ENCODE results near the gene ERC2.

Gene ERC2

DNA sequence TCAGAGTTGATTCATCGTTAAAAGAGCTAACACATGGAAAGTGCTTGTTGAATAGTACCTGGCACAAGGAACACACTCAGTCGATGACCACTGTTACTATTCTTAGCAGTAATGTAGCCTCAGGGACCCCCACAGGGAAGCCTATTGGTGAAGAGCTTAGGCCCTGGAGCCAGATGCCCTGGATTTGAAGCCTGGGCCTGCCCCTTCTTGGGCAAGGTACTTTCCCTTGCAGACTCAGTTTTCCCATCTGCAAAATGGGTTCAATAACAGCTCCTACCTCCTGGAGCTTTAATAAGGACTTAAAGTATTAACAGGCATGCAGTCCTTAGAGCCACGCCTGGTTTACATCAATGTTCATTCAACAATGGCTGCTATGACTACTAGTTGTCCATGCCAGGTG is 884.2 kb downstream of the ERC2 start:
- no peak for TF ChIP-seq ZFX (IDR thresholded peaks at IDR 0.05; ENCODE audit: borderline replicate concordance)
- TF ChIP-seq, protein P1, sequence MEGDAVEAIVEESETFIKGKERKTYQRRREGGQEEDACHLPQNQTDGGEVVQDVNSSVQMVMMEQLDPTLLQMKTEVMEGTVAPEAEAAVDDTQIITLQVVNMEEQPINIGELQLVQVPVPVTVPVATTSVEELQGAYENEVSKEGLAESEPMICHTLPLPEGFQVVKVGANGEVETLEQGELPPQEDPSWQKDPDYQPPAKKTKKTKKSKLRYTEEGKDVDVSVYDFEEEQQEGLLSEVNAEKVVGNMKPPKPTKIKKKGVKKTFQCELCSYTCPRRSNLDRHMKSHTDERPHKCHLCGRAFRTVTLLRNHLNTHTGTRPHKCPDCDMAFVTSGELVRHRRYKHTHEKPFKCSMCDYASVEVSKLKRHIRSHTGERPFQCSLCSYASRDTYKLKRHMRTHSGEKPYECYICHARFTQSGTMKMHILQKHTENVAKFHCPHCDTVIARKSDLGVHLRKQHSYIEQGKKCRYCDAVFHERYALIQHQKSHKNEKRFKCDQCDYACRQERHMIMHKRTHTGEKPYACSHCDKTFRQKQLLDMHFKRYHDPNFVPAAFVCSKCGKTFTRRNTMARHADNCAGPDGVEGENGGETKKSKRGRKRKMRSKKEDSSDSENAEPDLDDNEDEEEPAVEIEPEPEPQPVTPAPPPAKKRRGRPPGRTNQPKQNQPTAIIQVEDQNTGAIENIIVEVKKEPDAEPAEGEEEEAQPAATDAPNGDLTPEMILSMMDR (IDR thresholded peaks at IDR 0.05): no peak
- no peak overlapping the region for H3K27ac ChIP-seq

DNA sequence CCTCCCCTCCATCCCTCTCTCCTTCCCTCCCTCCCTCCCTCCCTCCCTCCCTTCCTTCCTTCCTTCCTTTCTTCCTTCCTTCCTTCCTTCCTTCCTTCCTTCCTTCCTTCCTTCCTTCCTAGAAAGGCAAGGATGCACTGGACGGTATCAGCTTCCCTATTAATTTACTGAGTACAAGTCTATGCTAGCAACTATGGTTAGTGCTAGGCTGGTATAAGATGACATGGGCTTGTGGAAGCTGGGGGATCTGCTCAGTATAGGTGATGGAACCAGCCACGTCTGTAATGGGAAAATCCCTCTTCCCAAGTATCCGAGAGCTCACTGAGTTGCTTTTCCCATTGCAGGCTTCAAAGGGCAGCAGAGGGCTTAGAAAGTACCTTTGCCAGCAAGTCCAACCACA is 884.8 kb downstream of the ERC2 start:
- no peak overlapping the region for H3K27ac ChIP-seq
- TF ChIP-seq ZFX (IDR thresholded peaks at IDR 0.05; ENCODE audit: borderline replicate concordance): no peak
- TF ChIP-seq, protein P1 (IDR thresholded peaks at IDR 0.05): no peak

DNA sequence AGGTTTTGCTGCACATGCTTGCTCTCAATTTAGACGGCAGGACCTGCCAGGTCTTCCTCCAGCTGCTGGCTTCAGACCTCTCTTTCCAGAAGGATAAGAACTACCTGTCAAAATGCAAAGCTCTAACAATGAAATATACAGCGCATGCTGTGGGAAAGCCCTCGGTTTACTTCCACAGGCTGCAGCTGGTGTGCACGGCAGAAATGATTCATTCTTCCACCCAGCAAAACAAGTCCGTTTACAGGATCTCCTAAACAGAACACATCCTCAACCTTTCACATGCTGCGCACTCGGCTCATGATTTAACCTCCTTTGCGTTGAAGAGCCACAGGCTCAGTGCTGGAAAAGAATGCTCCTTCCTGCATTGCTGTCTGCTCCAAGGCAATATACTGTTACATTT is 888.8 kb downstream of the ERC2 start:
- TF ChIP-seq ZFX (IDR thresholded peaks at IDR 0.05; ENCODE audit: borderline replicate concordance): no peak
- TF ChIP-seq, protein P1 (IDR thresholded peaks at IDR 0.05): no peak
- H3K27ac ChIP-seq: no peak overlapping the region

DNA sequence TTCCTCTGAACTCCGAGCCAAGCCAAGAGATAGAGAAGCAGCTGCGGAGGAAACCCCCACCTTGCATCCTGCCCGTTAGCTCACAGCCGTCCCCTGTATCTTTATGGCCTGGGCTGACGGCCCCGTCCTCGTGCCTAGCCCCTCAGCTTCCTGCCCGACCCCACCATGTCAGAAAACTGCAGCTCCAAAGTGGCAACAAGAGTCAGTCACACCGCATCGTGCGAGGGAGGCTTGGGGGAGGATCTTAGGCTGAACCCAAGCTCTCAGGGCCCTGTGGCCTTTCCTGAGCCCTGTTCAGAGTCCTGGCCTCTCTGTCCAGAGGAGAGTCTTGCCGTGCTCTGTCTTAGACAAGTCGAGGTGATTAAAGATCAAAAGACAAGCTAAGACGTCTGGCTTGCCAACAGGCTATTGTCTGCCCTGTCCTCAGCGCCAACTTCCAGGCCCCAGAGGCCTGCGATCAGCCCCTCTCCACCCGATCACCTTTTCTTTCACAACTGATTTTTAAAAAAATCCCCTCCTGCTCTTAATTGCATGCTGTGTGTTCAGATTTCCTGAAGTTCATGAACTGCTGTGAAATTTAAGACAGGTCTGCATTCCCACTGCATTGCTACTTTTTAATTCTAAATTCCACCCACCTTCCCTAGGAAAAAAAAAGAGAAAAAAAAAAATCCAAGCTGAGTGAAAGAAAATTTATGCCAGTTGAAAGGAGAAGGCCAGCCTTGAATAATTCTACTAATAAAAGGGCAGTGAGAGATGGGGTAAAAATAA is 891.5 kb downstream of the ERC2 start:
- no peak for TF ChIP-seq ZFX (IDR thresholded peaks at IDR 0.05; ENCODE audit: borderline replicate concordance)
- TF ChIP-seq, protein P1 (IDR thresholded peaks at IDR 0.05): no peak
- no peak overlapping the region for H3K27ac ChIP-seq

DNA sequence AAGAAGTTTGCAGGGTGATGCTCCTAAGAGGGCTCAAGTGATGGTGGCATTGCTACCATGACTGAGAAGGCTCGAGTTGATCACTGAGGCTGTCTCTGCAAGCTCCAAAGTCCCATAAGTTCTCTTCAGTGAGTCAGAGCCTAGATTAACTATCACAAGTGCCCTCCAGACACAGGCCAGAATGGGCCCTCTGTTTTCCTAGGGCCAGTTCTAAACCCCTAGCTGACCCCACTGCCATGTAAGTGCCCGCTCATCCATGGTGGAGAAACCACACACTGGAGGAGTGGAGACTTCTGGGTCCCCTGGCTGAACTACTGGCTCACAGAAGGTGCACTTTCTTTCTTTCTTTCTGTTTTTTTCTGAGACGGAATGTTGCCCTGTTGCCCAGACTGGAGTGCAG is 893.6 kb downstream of the ERC2 start:
- TF ChIP-seq ZFX (IDR thresholded peaks at IDR 0.05; ENCODE audit: borderline replicate concordance): no peak
- TF ChIP-seq, protein P1 (IDR thresholded peaks at IDR 0.05): no peak
- H3K27ac ChIP-seq: no peak overlapping the region

DNA sequence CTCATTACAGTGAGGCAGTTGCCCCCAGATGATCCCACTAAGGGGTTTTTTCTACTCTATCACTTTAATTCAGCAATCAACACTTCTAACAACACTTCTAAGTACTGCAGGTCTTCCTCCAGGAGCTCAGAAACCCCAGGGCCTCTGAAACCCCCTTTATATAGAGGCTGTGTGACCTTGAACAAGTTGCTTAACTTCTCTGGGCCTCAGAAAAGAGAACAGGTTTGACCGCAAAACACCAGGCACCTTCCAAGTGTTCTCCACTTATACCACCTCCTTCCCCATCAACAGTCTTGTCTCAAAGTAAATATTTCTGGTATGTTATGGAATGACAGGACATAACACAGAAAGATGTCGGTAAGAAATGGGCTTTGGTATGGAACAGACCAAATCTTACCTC is 895.5 kb downstream of the ERC2 start:
- TF ChIP-seq, protein P1 (IDR thresholded peaks at IDR 0.05): no peak
- TF ChIP-seq ZFX (IDR thresholded peaks at IDR 0.05; ENCODE audit: borderline replicate concordance): no peak
- no peak overlapping the region for H3K27ac ChIP-seq

DNA sequence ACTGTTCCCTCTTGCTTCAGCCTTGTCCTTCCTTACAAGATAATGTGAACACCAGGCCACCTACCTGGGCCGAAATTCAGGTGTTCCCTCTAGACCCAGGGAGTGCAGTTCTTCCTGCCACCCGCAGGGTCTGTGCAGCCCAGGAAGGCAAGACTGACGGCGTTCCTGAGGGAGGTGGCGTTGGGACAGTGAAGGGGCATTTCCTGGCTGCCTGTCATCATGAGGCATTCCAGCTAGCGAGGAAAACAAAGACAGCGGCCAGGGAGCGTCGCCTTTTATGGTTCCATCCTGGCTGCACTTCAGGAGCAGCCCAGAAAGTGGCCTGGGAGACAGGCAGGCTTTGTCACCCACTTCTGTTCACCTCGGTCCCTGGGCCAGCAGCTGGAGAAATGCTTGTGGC is 896.4 kb downstream of the ERC2 start:
- TF ChIP-seq ZFX (IDR thresholded peaks at IDR 0.05; ENCODE audit: borderline replicate concordance): no peak
- TF ChIP-seq, protein P1 (IDR thresholded peaks at IDR 0.05): no peak
- no peak overlapping the region for H3K27ac ChIP-seq

Data from 22Rv1 (cell line).